ENCODE data around the gene RNF144B.
"Not testable (repeated sequence)": the region's sequence is repeated elsewhere in the genome, so short reads cannot be mapped to it uniquely, and the experiment has no call there.

Gene RNF144B

DNA sequence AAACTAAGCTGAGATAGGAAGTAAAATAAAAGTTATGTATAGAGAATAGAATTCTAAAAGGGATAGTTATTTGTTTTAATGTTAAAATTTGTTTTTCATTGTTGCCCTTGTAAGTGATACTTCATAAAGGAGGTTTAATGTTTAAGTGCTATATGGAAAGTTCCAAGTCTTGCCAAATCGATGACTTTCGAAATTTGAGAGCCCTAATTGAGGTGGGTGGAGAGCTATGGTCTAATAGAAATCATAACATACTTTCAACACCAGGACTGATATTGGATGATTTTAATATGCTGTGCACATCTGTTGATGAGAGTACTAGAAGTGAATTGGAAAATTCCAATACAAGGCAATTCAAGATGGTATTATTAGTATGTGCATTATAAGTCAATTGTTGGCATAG, 64.6 kb downstream of the RNF144B start:
- no peak for DNase-seq

DNA sequence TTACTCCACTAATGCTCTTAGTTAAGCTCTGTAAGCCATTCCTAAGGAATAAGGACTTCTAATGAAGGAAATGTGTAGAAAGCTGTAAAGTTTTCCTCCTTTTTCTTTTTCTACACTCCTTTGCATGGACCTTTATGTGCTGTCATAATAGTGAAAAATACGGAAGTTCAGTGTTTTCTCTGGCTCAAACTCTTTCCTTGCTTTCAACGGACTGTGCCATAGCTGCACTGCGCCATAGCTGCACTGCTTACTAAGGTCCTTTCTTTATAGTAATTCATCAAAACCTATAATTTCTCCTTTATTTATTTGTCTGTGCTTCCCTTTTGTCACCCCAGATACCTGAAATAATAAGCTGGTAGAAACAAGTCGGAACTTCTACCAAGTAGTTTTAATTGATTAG, 67.3 kb downstream of the RNF144B start:
- DNase-seq, result no peak

DNA sequence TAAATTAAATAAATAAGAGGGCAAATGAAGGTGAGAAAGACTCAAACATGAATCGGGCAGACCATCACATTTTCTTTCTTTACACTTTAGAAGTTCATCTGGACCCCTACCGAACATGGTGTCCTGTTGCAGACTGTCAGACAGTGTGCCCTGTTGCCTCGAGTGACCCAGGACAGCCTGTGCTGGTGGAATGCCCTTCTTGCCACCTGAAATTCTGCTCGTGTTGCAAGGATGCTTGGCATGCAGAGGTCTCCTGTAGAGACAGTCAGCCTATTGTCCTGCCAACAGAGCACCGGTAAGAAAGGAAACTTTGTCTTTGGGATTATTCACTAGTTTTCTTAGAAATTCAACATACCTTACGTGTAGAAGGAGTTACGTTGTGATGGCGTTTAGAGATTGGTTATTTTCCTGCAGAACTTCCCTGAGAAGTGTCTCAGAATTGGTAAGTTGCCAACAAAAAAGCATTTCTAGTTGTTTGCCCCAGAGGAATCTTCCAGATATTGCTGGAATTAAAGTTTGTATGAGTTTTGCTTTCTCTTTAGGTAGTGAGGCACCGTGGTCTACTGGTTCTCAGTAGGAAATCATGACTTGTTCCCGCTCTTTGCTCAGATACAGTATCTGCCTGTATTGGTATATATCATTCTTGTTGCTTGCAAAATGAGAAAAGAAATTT, 70.1 kb downstream of the RNF144B start:
- no peak for DNase-seq

DNA sequence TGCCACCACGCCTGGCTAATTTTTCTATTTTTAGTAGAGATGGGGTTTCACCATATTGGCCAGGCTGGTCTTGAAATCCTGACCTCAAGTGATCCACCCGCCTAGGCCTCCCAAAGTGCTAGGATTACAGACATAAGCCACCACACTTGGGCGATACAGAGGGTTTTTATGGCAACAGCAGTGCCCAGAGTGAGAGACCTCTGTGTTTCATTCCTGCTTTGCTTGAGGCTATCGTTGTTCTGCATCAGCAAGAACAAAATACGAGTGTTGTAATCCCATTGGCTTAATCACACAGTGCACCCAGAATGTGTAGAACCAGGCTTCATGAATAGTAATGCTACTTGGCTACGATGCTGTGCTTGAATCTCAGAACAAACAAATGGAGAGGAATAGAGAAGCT, 70.9 kb downstream of the RNF144B start:
- not testable (repeated sequence) for DNase-seq

DNA sequence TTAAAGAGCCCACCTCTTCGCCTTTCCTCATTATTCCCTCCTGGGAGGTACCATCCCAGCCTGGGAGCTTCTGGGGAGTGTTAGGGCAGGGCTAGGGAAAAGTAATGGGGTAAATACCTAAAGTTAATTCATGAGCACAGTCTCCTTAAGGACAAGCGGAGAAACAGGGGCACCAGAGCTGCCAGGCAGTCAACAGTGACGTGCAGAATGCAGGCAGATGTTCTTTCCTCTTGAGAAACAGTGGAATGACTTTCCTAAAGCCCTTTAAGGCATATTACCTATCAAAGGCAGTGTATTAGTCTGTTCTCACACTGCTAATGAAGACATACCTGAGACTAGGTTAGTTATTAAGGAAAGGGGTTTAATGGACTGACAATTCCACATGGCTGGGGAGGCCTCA, 76.3 kb downstream of the RNF144B start:
- no peak for DNase-seq

DNA sequence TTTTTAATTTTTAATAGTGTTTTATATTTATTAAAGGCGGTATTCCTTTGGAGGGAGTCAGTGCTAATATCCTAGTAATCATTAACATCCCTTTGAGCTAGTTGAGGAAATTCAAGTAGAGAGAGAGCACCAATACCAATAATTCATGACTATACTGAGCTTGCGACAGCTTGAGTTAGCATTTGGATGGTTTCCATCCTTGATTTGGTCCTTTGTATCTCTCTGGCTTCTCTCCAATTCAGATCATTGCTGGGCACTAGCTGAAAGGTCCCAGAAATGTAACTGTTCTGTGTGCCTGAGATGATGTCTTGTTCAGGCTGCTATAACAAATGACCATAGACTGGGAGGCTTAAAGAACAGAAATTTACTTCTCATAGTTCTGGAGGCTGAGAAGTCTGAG, 77.0 kb downstream of the RNF144B start:
- DNase-seq, result no peak

- no peak for DNase-seq
These were observed 78.4 kb downstream of the RNF144B start for GRCh38 chr6:18465410-18466154.

DNA sequence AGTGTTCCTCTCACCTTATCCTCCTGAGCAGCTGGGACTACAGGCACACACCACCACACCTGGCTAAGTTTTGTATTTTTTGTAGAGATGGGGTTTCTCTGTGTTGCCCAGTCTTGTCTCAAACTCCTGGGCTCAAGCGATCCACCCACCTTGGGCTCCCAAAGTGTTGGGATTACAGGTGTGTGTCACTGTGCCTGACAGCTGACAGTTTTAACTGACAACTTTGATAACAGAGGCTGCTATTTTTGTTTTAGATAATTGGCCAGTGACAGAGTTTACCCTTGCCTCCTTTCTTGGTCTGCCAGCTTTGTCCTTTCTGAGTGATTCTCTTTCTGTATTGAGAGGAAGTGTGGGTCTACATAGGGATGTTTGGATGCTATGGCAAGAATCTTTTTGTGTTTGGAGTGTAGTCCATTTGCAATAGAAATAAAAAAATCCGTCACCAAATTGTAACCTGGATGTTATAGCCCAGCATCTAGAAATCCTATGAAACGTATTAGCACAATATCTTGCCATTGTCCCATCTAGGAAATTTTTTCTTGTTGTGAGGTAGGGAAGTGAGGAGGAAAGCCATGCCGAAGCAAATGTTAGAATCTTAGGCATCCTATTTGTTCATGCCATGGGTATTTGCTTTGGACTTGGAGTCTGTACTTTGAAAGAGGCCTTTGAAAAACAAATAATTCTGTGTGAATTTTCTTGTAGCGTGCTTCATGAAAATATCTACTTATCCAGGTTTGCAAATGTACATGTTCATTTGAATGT, 80.8 kb downstream of the RNF144B start:
- DNase-seq, result no peak

- no peak for DNase-seq
These were observed 81.3 kb downstream of the RNF144B start for GRCh38 chr6:18468503-18468843.

GRCh38 chr6:18469536-18469935, 82.4 kb downstream of the RNF144B start:
- no peak for DNase-seq

GRCh38 chr6:18471232-18471964, 84.2 kb downstream of the RNF144B start:
- no peak for DNase-seq

DNA sequence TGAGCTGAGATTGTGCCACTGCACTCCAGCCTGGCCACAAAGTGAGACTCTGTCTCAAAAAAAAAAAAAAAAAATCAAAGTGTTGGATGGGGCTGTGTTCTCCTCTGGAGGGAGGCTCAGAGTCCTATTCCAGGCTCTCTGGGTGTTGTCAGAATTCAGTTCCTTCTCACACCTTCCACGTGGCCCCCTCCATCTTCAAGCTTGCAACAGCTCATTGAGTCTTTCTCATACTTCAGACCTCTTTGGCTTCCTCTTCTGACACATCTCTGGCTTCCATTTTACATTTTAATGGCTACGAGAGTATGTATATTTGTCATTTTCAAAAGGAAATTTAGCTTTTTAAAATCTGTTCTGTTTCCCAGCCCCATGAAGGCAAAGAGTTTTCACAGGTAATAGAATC, 85.8 kb downstream of the RNF144B start:
- no peak for DNase-seq

- DNase-seq, result no peak
These were observed 86.6 kb downstream of the RNF144B start for GRCh38 chr6:18473755-18474154.

- DNase-seq, result no peak
These were observed 90.3 kb downstream of the RNF144B start for GRCh38 chr6:18477301-18477941.

DNA sequence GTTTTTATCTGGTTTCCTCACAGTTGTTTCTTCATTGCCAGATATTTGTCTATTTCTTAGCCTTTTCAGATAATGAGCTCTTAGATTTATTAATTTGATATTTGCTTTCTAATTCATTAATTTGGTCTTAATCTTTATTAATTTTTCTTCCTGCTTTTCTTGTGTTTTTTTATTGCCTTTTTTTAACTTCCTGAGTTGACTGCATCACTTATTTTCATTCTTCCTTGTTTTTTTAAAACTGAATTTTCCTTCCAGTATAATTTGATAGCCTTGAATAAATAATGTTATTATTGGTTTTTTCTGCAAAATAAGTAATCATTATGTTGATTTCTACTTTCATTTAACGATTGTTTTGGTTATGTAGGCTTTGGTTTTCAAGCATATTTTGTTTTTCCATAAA, 91.5 kb downstream of the RNF144B start:
- DNase-seq, result no peak

GRCh38 chr6:18481870-18482269, 94.7 kb downstream of the RNF144B start:
- DNase-seq, result no peak

DNA sequence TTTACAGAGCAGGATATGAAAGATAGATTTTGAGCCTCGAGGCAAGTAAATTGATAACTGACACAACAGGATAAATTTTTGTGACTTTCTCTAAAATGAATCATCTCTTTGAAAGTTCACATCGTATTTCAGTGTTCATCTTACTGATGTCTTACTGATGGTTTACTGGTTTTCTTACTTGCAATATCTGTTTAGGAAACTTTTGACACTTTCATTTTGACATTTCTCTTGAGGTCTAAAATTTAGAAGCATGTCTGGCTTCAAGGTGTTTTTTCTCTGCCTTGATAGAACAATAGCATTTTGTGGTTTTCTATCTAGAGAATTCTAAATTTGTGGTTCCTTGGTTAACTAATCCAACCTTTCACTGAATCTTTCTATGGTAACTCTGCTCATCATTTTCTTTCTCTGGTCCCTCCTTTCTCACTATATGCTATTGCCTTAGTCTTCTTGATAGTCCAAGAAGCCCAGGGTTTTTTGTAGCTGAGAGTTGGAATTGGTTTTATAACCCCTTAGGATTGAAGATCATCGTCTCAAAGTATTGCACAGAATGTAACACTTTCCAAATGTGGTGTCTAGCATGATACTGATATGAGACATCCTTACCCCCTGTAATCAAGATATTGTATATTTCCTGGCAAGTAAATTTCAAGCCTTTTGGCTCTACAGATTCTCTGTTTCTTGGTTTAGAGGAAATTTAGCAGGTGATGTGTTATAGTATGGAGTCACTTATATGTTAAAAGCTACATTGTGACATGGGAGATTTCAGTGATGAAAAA, 98.7 kb downstream of the RNF144B start:
- no peak for DNase-seq

- no peak for DNase-seq
These were observed 100.9 kb downstream of the RNF144B start for GRCh38 chr6:18488004-18488403.

- no peak for DNase-seq
These were observed 101.5 kb downstream of the RNF144B start for GRCh38 chr6:18488526-18489270.

DNA sequence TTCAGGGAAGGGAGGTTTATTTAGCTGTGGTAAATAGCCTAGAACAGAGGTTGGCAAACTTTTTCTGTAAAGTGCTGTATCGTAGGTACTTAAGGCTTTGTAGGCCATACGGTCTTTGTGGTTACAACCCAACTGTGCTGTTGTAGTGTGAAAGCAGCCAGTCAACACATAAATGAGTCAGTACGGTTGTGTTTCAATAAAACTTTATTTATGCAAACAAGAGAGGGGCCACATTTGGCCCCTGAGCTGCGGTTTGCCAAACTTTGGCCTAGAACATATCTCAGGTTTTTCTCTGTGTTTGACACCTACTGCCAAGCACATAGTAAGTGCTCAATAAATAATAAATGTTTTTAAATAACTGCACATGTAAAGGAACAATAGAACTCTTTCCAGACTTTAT, 102.2 kb downstream of the RNF144B start:
- DNase-seq, result no peak

DNA sequence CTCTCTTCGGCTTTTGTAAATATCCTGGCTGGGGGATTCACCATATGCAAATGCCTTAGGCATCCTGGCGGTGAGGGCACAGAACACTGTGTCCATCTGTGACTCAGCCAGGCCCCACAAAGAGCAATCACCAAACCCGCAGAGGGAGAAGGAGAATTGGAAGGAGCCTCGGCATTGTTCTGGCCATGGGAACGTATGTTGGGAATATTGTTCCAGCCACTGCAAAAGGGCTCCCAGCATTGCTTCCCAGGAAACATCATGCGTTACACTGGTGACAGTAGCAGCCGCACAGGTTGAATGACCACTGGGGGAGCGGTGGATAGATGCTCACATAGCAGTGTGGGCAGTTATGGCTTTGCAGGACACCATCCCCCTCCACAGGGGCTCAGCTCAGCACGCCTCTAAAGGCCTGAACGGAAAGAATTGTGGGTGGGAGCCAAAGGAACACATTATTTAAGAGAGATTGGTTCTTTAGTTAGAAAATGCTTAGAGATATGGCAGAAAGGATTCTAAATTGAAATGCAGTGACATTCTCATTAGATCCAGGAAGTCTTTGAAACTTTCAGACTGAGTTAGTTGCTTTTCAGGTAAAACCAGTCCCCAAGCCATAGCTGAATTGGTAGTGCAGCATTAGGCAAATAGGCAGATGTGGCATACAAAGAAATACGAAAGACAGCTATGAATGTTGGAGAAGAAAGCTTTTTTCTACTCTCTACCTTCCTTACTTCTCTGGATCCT, 104.3 kb downstream of the RNF144B start:
- no peak for DNase-seq
